HG02588 (cell line): Measurements from ENCODE around the gene TMCO4.
"Not testable (repeated sequence)": the region's sequence is repeated elsewhere in the genome, so short reads cannot be mapped to it uniquely, and the experiment has no call there.

Experiments used
- ATAC-seq: cut with Tn5 transposase; IDR thresholded peaks from one replicate; pipeline ENCODE4 v1.9.1; 2021; ENCODE audit warnings: mild to moderate bottlenecking, moderate library complexity; ENCODE audit not compliant: unreplicated experiment

The TMCO4 gene

GRCh38 chr1:19814244-19814661, 14.5 kb upstream of the TMCO4 start:
- no peak for ATAC-seq

- no peak for ATAC-seq
Observed at GRCh38 chr1:19813643-19813960, 13.9 kb upstream of the TMCO4 start.

GRCh38 chr1:19812875-19813642, 13.3 kb upstream of the TMCO4 start:
- no peak for ATAC-seq

- no peak for ATAC-seq
Observed at GRCh38 chr1:19811206-19811851, 11.6 kb upstream of the TMCO4 start.

GRCh38 chr1:19809044-19809750, 9.5 kb upstream of the TMCO4 start:
- ATAC-seq: no peak

- no peak for ATAC-seq
Observed at GRCh38 chr1:19808351-19808750, 8.6 kb upstream of the TMCO4 start.

- no peak for ATAC-seq
Observed at GRCh38 chr1:19804831-19805251, 5.1 kb upstream of the TMCO4 start.

GRCh38 chr1:19802269-19802668, 2.6 kb upstream of the TMCO4 start:
- ATAC-seq: no peak

- ATAC-seq: no peak
Observed at GRCh38 chr1:19800076-19800804, 524 bp upstream of the TMCO4 start.

GRCh38 chr1:19798486-19799229, 1.1 kb downstream of the TMCO4 start:
- no peak for ATAC-seq

GRCh38 chr1:19797827-19798226, 1.9 kb downstream of the TMCO4 start:
- no peak for ATAC-seq

- no peak for ATAC-seq
Observed at GRCh38 chr1:19794583-19794982, 5.1 kb downstream of the TMCO4 start.

- no peak for ATAC-seq
Observed at GRCh38 chr1:19793360-19794046, 6.2 kb downstream of the TMCO4 start.

GRCh38 chr1:19792237-19793002, 7.3 kb downstream of the TMCO4 start:
- ATAC-seq: no peak

GRCh38 chr1:19790061-19790975, 9.4 kb downstream of the TMCO4 start:
- ATAC-seq: not testable (repeated sequence)

- no peak for ATAC-seq
Observed at GRCh38 chr1:19786988-19787423, 12.7 kb downstream of the TMCO4 start.

GRCh38 chr1:19785660-19786059, 14.1 kb downstream of the TMCO4 start:
- ATAC-seq: no peak

- ATAC-seq: no peak
Observed at GRCh38 chr1:19780267-19780877, 19.3 kb downstream of the TMCO4 start.
